ENCODE results near the gene ALG12. TPM values are rescaled to one million over a fixed set of nuclear protein-coding genes. Genes with fewer than 3 reads are reported as not detected.

The ALG12 gene
- total RNA-seq, 1 donor from 2014 or later, result 26.2 TPM

- peaks cover 16% of the 10 kb centered on the region for H3K27me3 Mint-ChIP-seq (ENCODE audit: low read depth, unreplicated experiment)
Measured at GRCh38 chr22:49927483-49928184, 9.4 kb upstream of the ALG12 start.

GRCh38 chr22:49926916-49927315 is 8.7 kb upstream of the ALG12 start:
- Histone ChIP-seq H3K79me2 (ENCODE audit: insufficient read depth, low read length) (no peaks in the 10 kb centered on the region), H3K4me1 (ENCODE audit: insufficient read depth, low read length) (no peaks in the 10 kb centered on the region), H3K9ac (ENCODE audit: low read length) (no peak overlapping the region), H3K4me3 (ENCODE audit: insufficient read depth, low read depth, low read length) (no peak overlapping the region), H4K20me1 (ENCODE audit: insufficient read depth, low read length) (no peaks in the 10 kb centered on the region), H3K27me3 (ENCODE audit: insufficient read depth, low read length) (no peaks in the 10 kb centered on the region), H3K27ac (ENCODE audit: low read depth, low read length) (no peak overlapping the region), H3K36me3 (ENCODE audit: insufficient read depth, low read length) (peaks cover 2% of the 10 kb centered on the region), H3K4me2 (ENCODE audit: low read length) (no peak overlapping the region), H2AFZ (ENCODE audit: low read depth, low read length) (no peak overlapping the region), H3K9me3 (ENCODE audit: insufficient read depth, low read depth, low read length) (no peaks in the 10 kb centered on the region)
- Mint-ChIP-seq H3K9me3 (ENCODE audit: unreplicated experiment) (no peaks in the 10 kb centered on the region), H3K27ac (ENCODE audit: unreplicated experiment) (no peak overlapping the region), H3K27me3 (ENCODE audit: low read depth, unreplicated experiment) (peaks cover 16% of the 10 kb centered on the region), H3K4me1 (ENCODE audit: low read depth, unreplicated experiment) (no peaks in the 10 kb centered on the region), H3K4me3 (ENCODE audit: unreplicated experiment) (no peak overlapping the region), H3K36me3 (ENCODE audit: low read depth, unreplicated experiment) (no peaks in the 10 kb centered on the region)
- DNase-seq (ENCODE audit: low read depth) (no peak), FAIRE-seq (no peak)
- TF ChIP-seq CTCF (IDR thresholded peaks at IDR 0.05; ENCODE audit: insufficient read depth, low read depth, low read length) (no peak), EZH2 (IDR thresholded peaks at IDR 0.05; ENCODE audit: insufficient read depth, low read length) (no peak)

More at GRCh38 chr22:49927483-49928184, 9.4 kb upstream of the ALG12 start:
- Histone ChIP-seq H2AFZ (ENCODE audit: low read depth, low read length) (no peak overlapping the region), H3K36me3 (ENCODE audit: insufficient read depth, low read length) (peaks cover 2% of the 10 kb centered on the region), H4K20me1 (ENCODE audit: insufficient read depth, low read length) (no peaks in the 10 kb centered on the region), H3K9ac (ENCODE audit: low read length) (no peak overlapping the region), H3K4me2 (ENCODE audit: low read length) (no peak overlapping the region), H3K4me3 (ENCODE audit: insufficient read depth, low read depth, low read length) (no peak overlapping the region), H3K27ac (ENCODE audit: low read depth, low read length) (no peak overlapping the region), H3K79me2 (ENCODE audit: insufficient read depth, low read length) (no peaks in the 10 kb centered on the region), H3K4me1 (ENCODE audit: insufficient read depth, low read length) (no peaks in the 10 kb centered on the region), H3K27me3 (ENCODE audit: insufficient read depth, low read length) (no peaks in the 10 kb centered on the region), H3K9me3 (ENCODE audit: insufficient read depth, low read depth, low read length) (no peaks in the 10 kb centered on the region)
- Mint-ChIP-seq H3K27ac (ENCODE audit: unreplicated experiment) (no peak overlapping the region), H3K4me3 (ENCODE audit: unreplicated experiment) (no peak overlapping the region), H3K9me3 (ENCODE audit: unreplicated experiment) (no peaks in the 10 kb centered on the region), H3K36me3 (ENCODE audit: low read depth, unreplicated experiment) (no peaks in the 10 kb centered on the region), H3K4me1 (ENCODE audit: low read depth, unreplicated experiment) (no peaks in the 10 kb centered on the region)
- DNase-seq (ENCODE audit: low read depth) (no peak), FAIRE-seq (no peak)
- TF ChIP-seq CTCF (IDR thresholded peaks at IDR 0.05; ENCODE audit: insufficient read depth, low read depth, low read length) (no peak), EZH2 (IDR thresholded peaks at IDR 0.05; ENCODE audit: insufficient read depth, low read length) (no peak)

DNA sequence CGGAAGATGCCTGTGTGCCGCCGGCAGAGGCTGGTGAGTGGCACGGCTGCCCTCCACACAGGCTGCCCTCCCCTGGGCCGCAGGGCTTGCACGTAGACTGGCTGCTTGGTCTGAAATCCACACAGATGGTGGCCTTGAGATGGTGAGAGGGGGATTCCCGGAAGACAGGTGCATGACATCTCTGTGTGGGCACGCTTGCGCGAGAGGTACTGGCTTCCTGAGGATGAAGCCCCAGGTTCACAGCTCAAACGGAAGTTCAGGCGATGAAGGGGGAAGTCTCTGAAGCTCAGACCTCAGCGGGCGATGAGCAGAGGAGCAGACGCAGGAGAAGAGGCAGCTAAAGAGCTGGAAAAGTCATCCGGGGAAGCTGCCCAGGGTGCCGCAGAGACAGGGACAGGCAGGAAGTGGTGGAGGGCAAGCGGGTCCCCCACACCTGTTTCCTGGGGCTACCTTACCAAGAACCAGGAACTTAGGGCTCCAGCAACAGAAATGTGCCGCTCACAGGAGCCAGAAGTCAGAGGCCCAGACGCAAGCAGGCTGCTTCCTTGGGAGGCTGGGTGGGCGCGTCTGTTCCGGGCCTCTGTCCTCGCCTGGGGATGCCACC is 7.4 kb upstream of the ALG12 start:
- no peak for FAIRE-seq
- TF ChIP-seq CTCF (IDR thresholded peaks at IDR 0.05; ENCODE audit: insufficient read depth, low read depth, low read length), result no peak
- TF ChIP-seq EZH2 (IDR thresholded peaks at IDR 0.05; ENCODE audit: insufficient read depth, low read length), result no peak
- Histone ChIP-seq H3K4me2 (ENCODE audit: low read length) (no peak overlapping the region), H3K27ac (ENCODE audit: low read depth, low read length) (no peak overlapping the region), H4K20me1 (ENCODE audit: insufficient read depth, low read length) (no peaks in the 10 kb centered on the region), H3K4me1 (ENCODE audit: insufficient read depth, low read length) (no peaks in the 10 kb centered on the region), H3K79me2 (ENCODE audit: insufficient read depth, low read length) (no peaks in the 10 kb centered on the region), H3K36me3 (ENCODE audit: insufficient read depth, low read length) (peaks cover 2% of the 10 kb centered on the region), H3K9me3 (ENCODE audit: insufficient read depth, low read depth, low read length) (no peaks in the 10 kb centered on the region), H3K9ac (ENCODE audit: low read length) (no peak overlapping the region), H2AFZ (ENCODE audit: low read depth, low read length) (no peak overlapping the region), H3K27me3 (ENCODE audit: insufficient read depth, low read length) (no peaks in the 10 kb centered on the region), H3K4me3 (ENCODE audit: insufficient read depth, low read depth, low read length) (no peak overlapping the region)
- Mint-ChIP-seq H3K4me1 (ENCODE audit: low read depth, unreplicated experiment) (no peaks in the 10 kb centered on the region), H3K9me3 (ENCODE audit: unreplicated experiment) (no peaks in the 10 kb centered on the region), H3K4me3 (ENCODE audit: unreplicated experiment) (no peak overlapping the region), H3K36me3 (ENCODE audit: low read depth, unreplicated experiment) (peaks cover 2% of the 10 kb centered on the region), H3K27me3 (ENCODE audit: low read depth, unreplicated experiment) (peaks cover 12% of the 10 kb centered on the region), H3K27ac (ENCODE audit: unreplicated experiment) (no peak overlapping the region)
- no peak for DNase-seq (ENCODE audit: low read depth)
